K562 (cell line): ENCODE results near the gene FAM50B. TPM values are rescaled to one million over a fixed set of nuclear protein-coding genes. Genes with fewer than 3 reads are reported as not detected.

Experiments used
- ATAC-seq: fragments of 200-7000 bp; cut with Tn5 transposase; 3 replicates; pipeline ENCODE4 v1.9.1; 2020; ENCODE audit warnings: moderate library complexity
- BruUV-seq: library from RNA; stranded (reverse); fragments of 400-500 nt; replicated peaks from 2 replicates; lab custom pipeline; 2021; lab: Mats Ljungman, UMichigan
- CTCF ChIA-PET: fragments of 300-600 bp; formaldehyde crosslinking; extraction: SDS; loops from one replicate; lab custom pipeline; 2021; ENCODE audit warnings: low intra/inter-chr PET ratio; lab: Yijun Ruan, JAX
- POLR2A ChIA-PET: fragments of 300-600, 350-650 bp; sonication (Branson Sonifier 250); formaldehyde crosslinking; extraction: SDS; loops from one replicate; lab custom pipeline; 2021; ENCODE audit warnings: antibody characterized with exemption, inconsistent platforms; lab: Yijun Ruan, JAX
- DNase-seq, 4 experiments: peaks; one replicate each; pipeline versions ENCODE4 v3.0.0 to v3.0.0-alpha.2; 2011 to 2018; ENCODE audit warnings: low spot score in 3 of 4, mixed read lengths in 3 of 4; ENCODE audit errors: extremely low read depth in 1 of 4
- FAIRE-seq: peaks from 2 replicates; lab custom pipeline; 2011; peaks lifted over from hg19 to GRCh38; lab: Jason Lieb, UNC
- H2AFZ ChIP-seq: 2 replicates; pipeline ENCODE4 v1.6.0; 2011; ENCODE audit warnings: low read depth, low read length, control low read depth, inconsistent platforms
- H3K27ac ChIP-seq: fragments of 200-600 bp; 3 replicates; pipeline ENCODE4 v1.8.0; 2011; ENCODE audit warnings: low read depth, mild to moderate bottlenecking, control low read depth, inconsistent platforms, low read length, moderate library complexity, mixed read lengths; ENCODE audit errors: extremely low read depth
- H3K27me3 ChIP-seq, 2 experiments: fragments of 300-600 bp in 1 of 2; 2 replicates in 1 of 2; 3 replicates in 1 of 2; pipeline versions ENCODE4 v1.6.0 to v1.8.0; 2011; ENCODE audit warnings: inconsistent platforms in 2 of 2, low read length in 2 of 2, mild to moderate bottlenecking in 1 of 2, mixed read lengths in 1 of 2, moderate library complexity in 1 of 2; ENCODE audit not compliant: control insufficient read depth in 2 of 2, insufficient read depth in 2 of 2
- H3K36me3 ChIP-seq: fragments of 300-600 bp; 3 replicates; pipeline ENCODE4 v1.8.0; 2011; ENCODE audit warnings: mild to moderate bottlenecking, low read length, inconsistent platforms; ENCODE audit not compliant: control insufficient read depth, insufficient read depth
- H3K4me1 ChIP-seq, 2 experiments: fragments of 200-600 bp in 1 of 2; replicated peaks in 1 of 2; 2 replicates in 1 of 2; 3 replicates in 1 of 2; pipeline versions ENCODE4 v1.5.1 to v1.8.0; 2011; ENCODE audit warnings: inconsistent platforms in 2 of 2, low read length in 2 of 2, mild to moderate bottlenecking in 1 of 2, mixed read lengths in 1 of 2, moderate library complexity in 1 of 2; ENCODE audit not compliant: control insufficient read depth in 2 of 2, insufficient read depth in 2 of 2
- H3K4me2 ChIP-seq: 2 replicates; pipeline ENCODE4 v1.6.1; 2011; ENCODE audit warnings: low read length, control low read depth, inconsistent platforms, mixed read lengths; ENCODE audit not compliant: insufficient read depth
- H3K4me3 ChIP-seq: fragments of 200-600 bp; sonication (generic), shearing (Covaris generic); 2 replicates; pipeline ENCODE4 v1.5.1; 2016; ENCODE audit warnings: control low read depth, inconsistent platforms
- H3K79me2 ChIP-seq: fragments of 200-600 bp; 3 replicates; pipeline ENCODE4 v1.8.0; 2011; ENCODE audit warnings: low read length, inconsistent platforms; ENCODE audit not compliant: control insufficient read depth, insufficient read depth
- H3K9ac ChIP-seq, 2 experiments: 2 replicates each; pipeline versions ENCODE4 v1.6.0 to v1.6.1; 2011; ENCODE audit warnings: low read depth in 2 of 2, low read length in 2 of 2, control low read depth in 1 of 2, inconsistent platforms in 1 of 2, mild to moderate bottlenecking in 1 of 2, mixed read lengths in 1 of 2; ENCODE audit not compliant: insufficient read depth in 1 of 2
- H3K9me1 ChIP-seq: one replicate; pipeline ENCODE4 v1.6.0; 2011; ENCODE audit warnings: inconsistent platforms, mild to moderate bottlenecking, low read length, moderate library complexity; ENCODE audit not compliant: control insufficient read depth, insufficient read depth
- H3K9me3 ChIP-seq: replicated peaks from 2 replicates; pipeline ENCODE4 v1.5.1; 2011; ENCODE audit warnings: low read depth, low read length, inconsistent platforms; ENCODE audit not compliant: control insufficient read depth, insufficient read depth
- H4K20me1 ChIP-seq: replicated peaks from 2 replicates; pipeline ENCODE4 v1.6.1; 2011; ENCODE audit warnings: low read length, inconsistent platforms, mixed read lengths; ENCODE audit not compliant: control insufficient read depth, insufficient read depth
- ELK3 ChIP-seq: fragments of 450-650 bp; formaldehyde crosslinking; IDR thresholded peaks from 2 replicates; pipeline ENCODE4 v1.4.0; 2020; ENCODE audit warnings: mild to moderate bottlenecking
- GABPB1 ChIP-seq: sonication (generic); formaldehyde crosslinking; IDR thresholded peaks from 2 replicates; pipeline ENCODE4 v1.8.0; 2022; ENCODE audit warnings: mild to moderate bottlenecking, missing genetic modification reagents
- HNRNPH1 ChIP-seq: fragments of 200-400 bp; formaldehyde crosslinking; optimal IDR thresholded peaks from 2 replicates; pipeline ENCODE3; 2017; ENCODE audit warnings: low read depth, mild to moderate bottlenecking, low read length, moderate library complexity
- IFI16 ChIP-seq: fragments of 250-450 bp; sonication (Bioruptor Pico); IDR thresholded peaks from 2 replicates; pipeline ENCODE4 v2.1.2; 2022; ENCODE audit warnings: mild to moderate bottlenecking, inconsistent platforms
- IRF2 ChIP-seq: sonication (generic); formaldehyde crosslinking; IDR thresholded peaks from 2 replicates; pipeline ENCODE4 v1.8.1; 2022; ENCODE audit warnings: mild to moderate bottlenecking, missing genetic modification reagents
- KDM2B ChIP-seq: fragments of 250-450 bp; sonication (Bioruptor Pico); IDR thresholded peaks from 2 replicates; pipeline ENCODE4 v1.8.0; 2021; ENCODE audit warnings: mild to moderate bottlenecking, moderate library complexity
- PHF20 ChIP-seq: fragments of 450-650 bp; IDR thresholded peaks from 2 replicates; pipeline ENCODE4 v1.6.1; 2018; ENCODE audit not compliant: partially characterized antibody
- PTBP1 ChIP-seq: fragments of 200-400 bp; formaldehyde crosslinking; IDR thresholded peaks from 2 replicates; pipeline ENCODE4 v1.6.1; 2017; ENCODE audit warnings: low read depth, low read length
- RFX7 ChIP-seq: fragments of 250-450 bp; sonication (Bioruptor Pico); IDR thresholded peaks from 2 replicates; pipeline ENCODE4 v1.5.1; 2021; ENCODE audit warnings: mild to moderate bottlenecking
- SIRT6 ChIP-seq: IDR thresholded peaks from one replicate; pipeline ENCODE4 v1.6.1; 2012; ENCODE audit warnings: low read depth, mild to moderate bottlenecking, control low read depth, inconsistent platforms, low read length, moderate library complexity
- SREBF1 ChIP-seq: fragments of 150-350 bp; IDR thresholded peaks from 2 replicates; pipeline ENCODE4 v1.6.1; 2014; ENCODE audit warnings: antibody characterized with exemption, low read depth, low read length, borderline replicate concordance
- TFE3 ChIP-seq: fragments of 450-650 bp; formaldehyde crosslinking; IDR thresholded peaks from 2 replicates; pipeline ENCODE4 v1.4.0; 2020; ENCODE audit warnings: mild to moderate bottlenecking, mixed read lengths
- ZNF274 ChIP-seq: IDR thresholded peaks from 2 replicates; pipeline ENCODE4 v1.6.1; 2011; ENCODE audit warnings: low read depth, mild to moderate bottlenecking, low read length, moderate library complexity, borderline replicate concordance
- ZNF551 ChIP-seq: fragments of 250-450 bp; sonication (Bioruptor Pico); IDR thresholded peaks from 2 replicates; pipeline ENCODE4 v1.5.0; 2021; ENCODE audit warnings: mild to moderate bottlenecking, moderate library complexity
- WGBS: fragments of 100-300 bp; shearing (Covaris generic); methylation state at CpG from one replicate; pipeline ENCODE4 v1.1.6; 2016; ENCODE audit warnings: low coverage, mixed read lengths; ENCODE audit not compliant: insufficient coverage; ENCODE audit errors: missing lambda C conversion rate; 5-methylcytosine and 5-hydroxymethylcytosine counted together
- in situ Hi-C: fragments of 300-500 bp; cut with MboI; formaldehyde crosslinking; loops from 4 replicates; pipeline ENCODE4 v1.15.0; 2018; ENCODE audit warnings: inconsistent platforms, mixed read lengths
- intact Hi-C: fragments of 100-400 bp; cut with micrococcal nuclease; formaldehyde crosslinking; loops from 2 replicates; pipeline ENCODE4 v1.14.2; 2022
- polyA plus RNA-seq, 8 experiments: library from polyadenylated mRNA; depleted of rRNA in 4 of 8; stranded (reverse) in 5 of 8; unstranded in 3 of 8; fragments of >200 nt; fragmentation: Nextera tagmentation in 2 of 8; fragmentation: Illumina TruSeq in 1 of 8; extraction: Ambion mirVana in 2 of 8; extraction: Trizol in 1 of 8; gene quantifications; 2 replicates each; pipeline versions ENCODE4 v1.2.1 to v1.2.3, GENCODE V29; 2011 to 2014; ENCODE audit warnings: inconsistent platforms in 1 of 8, missing spikeins in 1 of 8
- total RNA-seq, 7 experiments: library from RNA; depleted of rRNA in 6 of 7; stranded (reverse); fragments of >200 nt in 6 of 7; fragmentation: Illumina TruSeq in 2 of 7; extraction: Trizol in 2 of 7; gene quantifications; 2 replicates each; pipeline versions ENCODE4 v1.2.1 to v1.2.3, GENCODE V29; 2011 to 2021; ENCODE audit warnings: low replicate concordance in 1 of 7

FAM50B gene
- total and polyA plus RNA-seq, 9 of the 15 experiments (the other 6 are each of a cell fraction or from before 2014, with no cell fraction given), result 0.09 to 0.16 (median 0.13) TPM; not detected in 6

- ATAC-seq, result no peak
- in situ Hi-C loops (no loop called here), intact Hi-C loops (no loop called here)
- TF ChIP-seq PHF20, result no peak
- no peak for TF ChIP-seq PTBP1
- TF ChIP-seq SREBF1, result no peak
- H3K4me2 ChIP-seq, result no peak overlapping the region
- no peaks in the 10 kb centered on the region; the same call in 1 of the 2 replicates for H3K9me3 ChIP-seq
- no peaks in the 10 kb centered on the region for H4K20me1 ChIP-seq
- H3K4me1 ChIP-seq, result no peaks in the 10 kb centered on the region
- H3K27me3 ChIP-seq, result peaks cover 11 to 16% of the 10 kb centered on the region in 2 experiments; a peak in 4 of 5 replicates
- WGBS, result 0% methylated on average over 1 of the region's 1 CpG
- no TSS peak for BruUV-seq
- no peaks in the 10 kb centered on the region for H3K36me3 ChIP-seq
- H3K79me2 ChIP-seq, result no peaks in the 10 kb centered on the region
- no peak overlapping the region for H3K27ac ChIP-seq
- CTCF ChIA-PET, result no interaction called here
- no peak overlapping the region for H3K9ac ChIP-seq
- FAIRE-seq, result no peak
- POLR2A ChIA-PET, result no interaction called here
- no peak for DNase-seq
- H3K9me1 ChIP-seq, result no peaks in the 10 kb centered on the region
- H2AFZ ChIP-seq, result no peak overlapping the region
- H3K4me3 ChIP-seq, result no peak overlapping the region
Observed at GRCh38 chr6:3859878-3860552, 10.8 kb downstream of the FAM50B start.

- no TSS peak for BruUV-seq
- Histone ChIP-seq H3K9me3 (no peaks in the 10 kb centered on the region; the same call in 1 of the 2 replicates), H3K9me1 (no peaks in the 10 kb centered on the region), H3K4me3 (no peak overlapping the region), H3K27me3 (peaks cover 14 to 23% of the 10 kb centered on the region in 2 experiments; a peak in 4 of 5 replicates), H3K9ac (no peak overlapping the region), H2AFZ (no peak overlapping the region), H3K79me2 (no peaks in the 10 kb centered on the region), H4K20me1 (no peaks in the 10 kb centered on the region), H3K4me1 (no peaks in the 10 kb centered on the region), H3K27ac (no peak overlapping the region), H3K36me3 (no peaks in the 10 kb centered on the region), H3K4me2 (no peak overlapping the region)
- ATAC-seq (no peak), FAIRE-seq (no peak), DNase-seq (no peak)
- intact Hi-C loops (no loop called here), in situ Hi-C loops (no loop called here)
- CTCF ChIA-PET, result no interaction called here
- WGBS, result 1% methylated on average over 4 of the region's 4 CpGs
- POLR2A ChIA-PET, result interaction anchor here (0.6 to 1.5 kb wide), 7 partner anchors 9 to 79 kb away, joined by 3 to 6 read pairs (median 3); no protein-coding TSS in a partner anchor
- TF ChIP-seq ZNF551 (CRISPR knock-in tag) (no peak), SIRT6 (no peak), HNRNPH1 (no peak), ZNF274 (no peak), TFE3 (CRISPR knock-in tag) (no peak), ELK3 (CRISPR knock-in tag) (no peak), RFX7 (no peak), KDM2B (no peak), IRF2 (CRISPR knock-in tag) (no peak), IFI16 (no peak), GABPB1 (CRISPR knock-in tag) (no peak)
Observed at GRCh38 chr6:3861424-3861823, 12.3 kb downstream of the FAM50B start.
